ENCODE data around the gene TEKT3. TPM values are rescaled to one million over a fixed set of nuclear protein-coding genes. Genes with fewer than 3 reads are reported as not detected.

The TEKT3 gene
- total RNA-seq, 3 donors from 2014 or later: 2.5 to 2.6 TPM; not detected in 1

DNA sequence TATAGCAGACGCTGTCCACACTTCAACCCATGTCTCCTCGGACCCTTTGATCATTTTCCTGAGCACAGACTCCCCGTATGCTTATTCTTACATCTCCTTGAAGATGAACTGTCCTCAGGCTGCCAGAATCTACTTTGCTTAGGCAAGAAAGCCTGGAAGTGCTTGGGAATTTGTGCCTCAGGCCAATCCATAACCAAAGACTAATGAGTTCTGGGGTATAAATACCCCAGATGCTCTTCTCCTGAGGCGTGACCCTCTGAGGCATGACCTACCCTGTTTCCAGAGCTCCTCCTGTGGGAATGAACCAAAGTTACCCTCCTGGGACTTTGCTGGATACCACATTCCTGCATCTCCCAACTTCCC is 10.1 kb upstream of the TEKT3 start:
- intact Hi-C loops (cut with DNase I; ENCODE audit: low total_unique reads): no loop called here
- H3K9me3 ChIP-seq: no peaks in the 10 kb centered on the region
- no peaks in the 10 kb centered on the region for H3K4me1 ChIP-seq
- H3K27ac ChIP-seq: peak overlapping the region; percentile 31 to 50
- no peaks in the 10 kb centered on the region for H3K27me3 ChIP-seq
- DNase-seq (ENCODE audit: low spot score in 2 of 2): no peak
- H3K36me3 ChIP-seq: no peaks in the 10 kb centered on the region
- H3K4me3 ChIP-seq: no peak overlapping the region
- TF ChIP-seq POLR2A (IDR thresholded peaks at IDR 0.05) (no peak), POLR2AphosphoS5 (IDR thresholded peaks at IDR 0.05) (no peak)

DNA sequence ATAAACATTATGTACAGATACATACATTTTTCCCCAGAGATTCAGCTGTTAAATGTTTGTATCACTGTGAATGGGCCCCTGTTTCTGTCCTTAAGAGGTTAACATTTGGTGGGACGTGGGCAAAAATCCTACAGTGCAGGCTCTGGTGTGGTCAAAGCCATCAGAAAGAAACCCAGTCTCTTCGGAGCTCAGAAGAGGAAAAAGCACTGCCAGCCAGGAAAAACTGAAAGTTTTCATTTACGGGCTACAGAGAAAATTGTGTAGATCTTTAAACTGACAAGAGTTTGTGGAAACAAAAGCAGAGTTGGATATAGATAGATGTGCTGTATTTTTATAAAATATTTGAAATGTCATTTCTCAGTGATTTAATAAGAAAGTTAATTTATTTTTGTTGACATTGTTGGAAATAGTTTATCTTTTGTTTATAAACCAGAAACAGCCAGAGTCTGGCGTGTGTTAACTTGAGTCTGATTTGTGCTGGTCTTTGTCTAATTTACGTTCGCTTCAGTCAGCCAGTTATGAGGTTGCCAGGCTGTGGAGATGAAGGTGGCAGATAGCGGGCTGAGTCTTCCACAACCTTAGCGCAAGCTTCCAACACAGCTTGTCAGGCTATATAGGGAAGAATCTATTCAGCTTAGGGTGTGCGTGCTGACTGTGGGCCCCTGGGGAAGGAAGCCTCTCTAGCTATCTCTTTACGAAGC is 9.5 kb upstream of the TEKT3 start:
- Histone ChIP-seq H3K27me3 (no peaks in the 10 kb centered on the region), H3K4me3 (peak overlapping the region in 1 of 3 donors; percentile 5), H3K36me3 (no peaks in the 10 kb centered on the region), H3K4me1 (no peaks in the 10 kb centered on the region), H3K27ac (peak overlapping the region; percentile 31 to 50), H3K9me3 (no peaks in the 10 kb centered on the region)
- no peak for DNase-seq (ENCODE audit: low spot score in 2 of 2)
- TF ChIP-seq POLR2A (IDR thresholded peaks at IDR 0.05) (no peak), POLR2AphosphoS5 (IDR thresholded peaks at IDR 0.05) (no peak)
- TF ChIP-seq, protein P1, sequence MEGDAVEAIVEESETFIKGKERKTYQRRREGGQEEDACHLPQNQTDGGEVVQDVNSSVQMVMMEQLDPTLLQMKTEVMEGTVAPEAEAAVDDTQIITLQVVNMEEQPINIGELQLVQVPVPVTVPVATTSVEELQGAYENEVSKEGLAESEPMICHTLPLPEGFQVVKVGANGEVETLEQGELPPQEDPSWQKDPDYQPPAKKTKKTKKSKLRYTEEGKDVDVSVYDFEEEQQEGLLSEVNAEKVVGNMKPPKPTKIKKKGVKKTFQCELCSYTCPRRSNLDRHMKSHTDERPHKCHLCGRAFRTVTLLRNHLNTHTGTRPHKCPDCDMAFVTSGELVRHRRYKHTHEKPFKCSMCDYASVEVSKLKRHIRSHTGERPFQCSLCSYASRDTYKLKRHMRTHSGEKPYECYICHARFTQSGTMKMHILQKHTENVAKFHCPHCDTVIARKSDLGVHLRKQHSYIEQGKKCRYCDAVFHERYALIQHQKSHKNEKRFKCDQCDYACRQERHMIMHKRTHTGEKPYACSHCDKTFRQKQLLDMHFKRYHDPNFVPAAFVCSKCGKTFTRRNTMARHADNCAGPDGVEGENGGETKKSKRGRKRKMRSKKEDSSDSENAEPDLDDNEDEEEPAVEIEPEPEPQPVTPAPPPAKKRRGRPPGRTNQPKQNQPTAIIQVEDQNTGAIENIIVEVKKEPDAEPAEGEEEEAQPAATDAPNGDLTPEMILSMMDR (IDR thresholded peaks at IDR 0.05): no peak
- intact Hi-C loops (cut with DNase I; ENCODE audit: low total_unique reads): no loop called here

DNA sequence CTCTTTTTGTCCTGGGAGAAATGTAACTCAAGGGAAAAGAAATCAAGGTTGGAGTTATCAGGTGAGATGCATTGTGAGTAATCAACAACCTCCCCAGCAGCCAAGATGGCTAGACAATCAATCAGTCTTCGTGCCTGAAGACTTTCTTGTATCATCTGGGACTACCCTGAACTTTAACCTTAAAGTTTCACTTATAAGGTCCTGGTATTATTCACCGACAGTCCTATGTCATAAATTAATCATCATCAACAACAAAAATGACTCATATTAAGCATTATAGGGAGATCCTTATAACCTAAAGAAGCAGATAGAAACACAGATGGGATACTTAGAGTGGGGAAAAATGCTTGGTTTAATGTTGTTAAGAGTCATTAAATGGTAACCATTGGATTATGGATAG is 7.7 kb upstream of the TEKT3 start:
- TF ChIP-seq, protein P1 (IDR thresholded peaks at IDR 0.05): no peak
- TF ChIP-seq POLR2AphosphoS5 (IDR thresholded peaks at IDR 0.05) (no peak), POLR2A (IDR thresholded peaks at IDR 0.05) (no peak)
- no peak overlapping the region for H3K4me3 ChIP-seq
- no peak overlapping the region for H3K27ac ChIP-seq
- no peaks in the 10 kb centered on the region for H3K9me3 ChIP-seq
- no peaks in the 10 kb centered on the region for H3K4me1 ChIP-seq
- no peak for DNase-seq (ENCODE audit: low spot score in 2 of 2)
- no peaks in the 10 kb centered on the region for H3K36me3 ChIP-seq
- intact Hi-C loops (cut with DNase I; ENCODE audit: low total_unique reads): no loop called here
- H3K27me3 ChIP-seq: no peaks in the 10 kb centered on the region

GRCh38 chr17:15348021-15348420 is 6.6 kb upstream of the TEKT3 start:
- no peaks in the 10 kb centered on the region for H3K4me1 ChIP-seq
- no peaks in the 10 kb centered on the region for H3K36me3 ChIP-seq
- H3K4me3 ChIP-seq: no peak overlapping the region
- H3K27ac ChIP-seq: no peak overlapping the region
- intact Hi-C loops (cut with DNase I; ENCODE audit: low total_unique reads): no loop called here
- DNase-seq (ENCODE audit: low spot score in 2 of 2): no peak
- no peaks in the 10 kb centered on the region for H3K27me3 ChIP-seq
- no peaks in the 10 kb centered on the region for H3K9me3 ChIP-seq
- TF ChIP-seq POLR2AphosphoS5 (IDR thresholded peaks at IDR 0.05): no peak
- TF ChIP-seq, protein P1 (IDR thresholded peaks at IDR 0.05): no peak
- no peak for TF ChIP-seq POLR2A (IDR thresholded peaks at IDR 0.05)

DNA sequence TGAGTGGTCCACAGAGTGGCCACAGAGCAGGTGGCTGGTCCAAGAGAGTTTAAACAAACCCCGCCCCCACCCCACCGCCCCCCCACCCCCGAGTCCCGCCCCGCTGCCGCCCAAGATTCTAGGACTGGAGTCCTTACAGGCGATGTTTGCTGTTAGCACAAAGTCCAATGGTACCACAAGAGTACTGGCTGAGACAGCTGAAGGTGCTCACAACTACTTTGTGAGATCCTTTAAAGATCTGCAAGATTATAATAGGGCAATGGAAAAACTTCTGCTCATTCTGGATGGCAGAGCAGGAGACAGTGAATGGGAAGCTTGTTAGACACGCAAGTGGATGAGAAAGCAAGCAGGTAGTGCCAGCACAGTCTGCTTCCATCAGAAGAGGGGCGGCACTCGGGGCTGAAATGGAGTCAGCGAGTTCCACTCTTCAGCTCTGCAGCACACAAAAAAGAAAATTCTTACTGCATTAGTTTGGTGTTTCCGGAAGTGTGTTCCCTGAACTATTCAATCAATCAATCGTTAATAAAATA is 4.7 kb upstream of the TEKT3 start:
- no peaks in the 10 kb centered on the region for H3K9me3 ChIP-seq
- no peaks in the 10 kb centered on the region for H3K27me3 ChIP-seq
- no peak overlapping the region for H3K27ac ChIP-seq
- H3K36me3 ChIP-seq: no peaks in the 10 kb centered on the region
- intact Hi-C loops (cut with DNase I; ENCODE audit: low total_unique reads): no loop called here
- no peaks in the 10 kb centered on the region for H3K4me1 ChIP-seq
- no peak overlapping the region for H3K4me3 ChIP-seq
- no peak for DNase-seq (ENCODE audit: low spot score in 2 of 2)
- TF ChIP-seq POLR2A (IDR thresholded peaks at IDR 0.05) (no peak), POLR2AphosphoS5 (IDR thresholded peaks at IDR 0.05) (no peak)
- TF ChIP-seq, protein P1 (IDR thresholded peaks at IDR 0.05): no peak
